HuH-7.5 (cell line): Measurements from ENCODE around the gene MSI2.

Source experiments
- DNase-seq: peaks from one replicate; pipeline ENCODE4 v3.0.0; 2011; ENCODE audit warnings: low spot score

The MSI2 gene

DNA sequence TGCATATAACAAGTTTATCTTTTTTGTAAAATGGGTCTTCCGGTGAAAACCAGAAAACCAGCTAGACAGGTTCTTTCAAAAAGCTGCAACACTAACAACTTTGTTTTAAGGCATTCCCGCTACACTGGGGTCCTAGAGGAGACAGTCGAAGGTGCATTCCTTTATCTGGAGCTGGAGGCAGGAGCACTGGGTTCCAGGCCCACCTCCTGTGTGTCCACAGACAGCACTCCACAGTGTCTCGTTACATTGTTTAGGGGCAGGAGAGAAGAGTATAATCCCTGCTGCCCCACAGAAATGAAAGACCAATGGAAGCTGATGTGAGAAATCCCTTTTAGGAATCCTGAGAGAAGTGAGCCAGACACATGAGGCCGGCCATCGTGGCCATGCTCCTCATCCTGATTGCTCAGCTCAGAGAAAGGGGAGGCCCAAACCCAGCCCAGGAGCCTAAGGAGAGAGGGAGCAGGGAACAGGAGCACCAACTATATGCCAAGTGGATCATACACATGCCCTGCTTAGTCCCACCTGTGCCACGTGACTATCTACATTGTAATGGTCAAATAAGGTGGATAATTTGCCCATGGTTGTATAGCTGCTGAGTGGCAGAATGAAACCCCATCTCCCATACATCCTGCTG lies 429.3 kb downstream of the MSI2 start:
- no peak for DNase-seq

DNA sequence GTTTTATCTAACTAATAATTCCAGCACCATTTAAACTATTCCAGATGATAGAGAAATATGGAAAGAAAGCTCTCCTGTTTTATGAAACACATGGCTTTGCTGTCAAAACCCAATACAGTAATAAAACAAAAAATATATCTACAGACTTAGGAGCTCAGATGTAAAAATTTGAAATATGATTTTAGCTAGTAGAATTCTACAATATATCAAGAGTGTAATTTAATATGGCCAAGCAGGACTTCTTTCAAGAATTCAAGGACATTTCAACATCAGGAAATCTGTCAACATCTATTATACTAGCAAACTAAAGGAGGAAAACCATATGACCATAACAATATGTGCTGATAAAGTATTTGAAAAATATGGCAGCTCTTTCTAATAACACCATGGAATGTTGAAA lies 431.3 kb downstream of the MSI2 start:
- no peak for DNase-seq

DNA sequence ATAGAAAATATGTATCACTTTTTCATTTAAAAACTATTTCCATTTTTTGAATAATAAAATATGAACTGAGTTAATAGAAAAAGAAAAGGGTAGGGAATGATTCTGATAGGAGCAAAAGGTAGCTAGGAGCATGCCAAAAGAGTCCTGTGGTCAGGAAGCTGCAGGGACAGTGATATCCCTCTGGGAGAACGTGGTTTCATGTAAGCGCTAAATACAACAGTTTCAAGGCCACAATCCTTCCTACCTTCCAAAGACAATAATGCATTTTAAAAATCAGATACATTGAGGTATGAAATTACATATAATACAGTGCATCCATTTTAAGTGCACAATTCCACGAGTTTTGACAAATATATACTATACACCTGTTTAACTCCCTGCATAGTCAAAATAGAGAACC lies 432.9 kb downstream of the MSI2 start:
- no peak for DNase-seq

GRCh38 chr17:57691939-57692338 lies 435.6 kb downstream of the MSI2 start:
- DNase-seq: no peak

DNA sequence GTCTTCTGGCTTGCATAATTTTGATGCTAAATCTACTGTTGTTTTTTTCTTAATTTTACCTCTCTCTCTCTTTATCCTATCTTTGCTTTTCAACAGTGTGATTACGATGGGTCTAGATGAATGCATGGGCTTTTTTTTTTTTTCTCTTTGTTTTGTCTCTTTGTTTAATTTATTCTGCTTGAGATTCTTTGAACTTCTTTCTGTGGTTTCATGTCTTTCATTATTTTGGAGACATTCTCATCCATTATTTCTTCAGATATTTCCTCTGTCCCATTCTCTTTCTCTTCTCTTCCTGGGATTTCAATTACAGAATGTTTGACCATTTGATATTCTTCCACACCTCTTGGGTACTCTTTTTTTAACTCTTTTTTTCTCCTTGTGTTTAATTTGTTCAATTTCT lies 436.4 kb downstream of the MSI2 start:
- DNase-seq: no peak

- DNase-seq: no peak
These were observed 437.7 kb downstream of the MSI2 start for GRCh38 chr17:57694051-57694450.

- DNase-seq: no peak
These were observed 439.7 kb downstream of the MSI2 start for GRCh38 chr17:57696050-57696449.

DNA sequence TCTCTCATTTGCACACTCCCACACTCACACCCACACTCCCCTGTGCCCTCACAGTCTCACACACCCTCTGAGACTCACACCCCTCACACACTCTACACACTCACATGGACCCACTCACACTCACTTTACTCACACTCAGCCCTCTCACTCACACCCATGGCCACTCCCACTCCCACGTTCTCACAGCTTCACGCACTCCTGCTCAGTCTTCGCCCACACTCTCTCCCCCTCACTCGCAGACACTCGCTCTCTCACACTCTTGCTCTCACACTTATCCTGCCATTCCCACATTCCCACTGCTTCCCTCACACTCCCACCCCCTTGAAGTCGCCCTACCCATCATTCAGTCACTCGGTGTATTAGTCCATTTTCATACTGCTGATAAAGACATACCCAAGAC lies 440.9 kb downstream of the MSI2 start:
- no peak for DNase-seq

GRCh38 chr17:57697891-57698711 lies 441.8 kb downstream of the MSI2 start:
- DNase-seq: no peak

DNA sequence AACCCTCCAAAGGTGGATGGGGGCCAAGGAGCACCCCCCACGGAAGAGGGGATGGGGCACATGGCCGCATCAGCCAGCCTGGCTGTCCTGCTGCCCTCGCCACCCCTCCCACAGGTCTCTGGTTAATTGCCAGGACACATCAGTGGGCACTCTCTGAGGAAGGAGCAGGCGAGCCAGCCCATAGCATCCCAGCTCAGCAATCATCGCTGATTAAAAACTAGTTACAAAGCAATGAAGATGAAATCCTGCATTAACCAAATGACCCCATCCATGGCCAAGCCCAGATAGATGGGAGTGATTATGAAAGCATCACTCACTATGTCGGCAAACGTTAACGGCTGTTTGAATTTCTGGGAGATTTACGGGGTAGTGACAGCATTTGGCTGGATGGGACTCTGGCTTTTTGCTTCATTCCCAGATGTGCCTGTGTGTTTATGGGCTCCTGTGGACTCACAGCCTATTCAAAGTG lies 443.5 kb downstream of the MSI2 start:
- DNase-seq: no peak

- no peak for DNase-seq
These were observed 444.8 kb downstream of the MSI2 start for GRCh38 chr17:57701124-57701523.

DNA sequence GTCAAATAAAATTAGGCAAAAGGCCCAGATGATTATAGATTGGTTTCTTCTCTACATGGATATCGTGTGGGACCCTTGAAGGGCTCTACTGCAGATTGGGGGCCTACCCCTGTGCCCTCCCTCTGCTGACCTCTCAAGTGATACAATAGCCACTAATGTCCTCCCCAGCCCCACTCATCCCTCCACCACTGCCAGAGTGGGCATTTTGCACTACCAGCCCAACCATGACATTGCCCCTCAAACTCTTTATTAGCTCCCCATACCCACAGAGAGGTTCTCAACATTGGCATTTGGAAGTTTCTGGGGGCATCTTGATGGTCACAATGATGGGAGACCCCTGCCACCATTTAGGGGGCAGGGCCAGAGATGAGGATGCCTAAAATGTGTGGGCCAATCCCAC lies 446.9 kb downstream of the MSI2 start:
- DNase-seq: no peak

GRCh38 chr17:57704448-57704847 lies 448.1 kb downstream of the MSI2 start:
- DNase-seq: no peak

DNA sequence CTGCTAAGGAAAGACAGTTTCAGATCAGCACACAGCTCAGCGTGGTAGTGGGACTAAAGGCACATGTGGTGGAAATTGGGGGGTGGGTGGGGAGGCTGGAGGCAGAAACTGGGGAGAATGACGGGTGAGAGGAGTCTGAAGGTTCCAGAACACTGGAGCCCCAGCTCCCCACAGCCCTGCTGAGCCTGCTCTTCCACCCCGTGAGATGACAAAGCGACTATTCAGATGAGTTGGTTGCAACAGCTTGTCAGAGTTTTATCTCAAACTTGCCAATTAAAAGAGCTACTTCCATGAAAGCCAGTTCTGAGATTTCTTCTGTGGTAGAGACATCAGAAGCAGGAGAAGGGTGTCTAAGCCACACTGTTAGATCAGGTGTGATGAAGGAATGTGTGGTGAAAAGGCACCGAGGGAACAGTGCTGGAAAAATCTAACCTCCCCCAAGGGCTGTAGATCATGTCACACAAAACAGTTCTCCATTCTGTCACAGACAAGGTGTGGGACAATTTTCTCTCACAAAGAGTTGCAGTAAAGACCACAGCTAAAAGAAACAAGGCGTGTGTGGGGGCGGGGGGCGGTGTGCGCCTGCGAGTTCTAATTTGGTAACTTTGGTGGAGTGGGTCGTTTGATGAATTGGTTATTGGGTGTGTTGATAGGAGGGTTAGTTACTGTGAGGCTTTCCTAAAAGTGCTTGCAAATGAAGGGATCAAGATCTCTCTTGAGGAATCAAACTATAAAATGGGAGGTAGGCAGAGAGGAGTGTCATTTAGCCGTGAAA lies 449.8 kb downstream of the MSI2 start:
- no peak for DNase-seq

GRCh38 chr17:57706761-57707160 lies 450.4 kb downstream of the MSI2 start:
- no peak for DNase-seq

DNA sequence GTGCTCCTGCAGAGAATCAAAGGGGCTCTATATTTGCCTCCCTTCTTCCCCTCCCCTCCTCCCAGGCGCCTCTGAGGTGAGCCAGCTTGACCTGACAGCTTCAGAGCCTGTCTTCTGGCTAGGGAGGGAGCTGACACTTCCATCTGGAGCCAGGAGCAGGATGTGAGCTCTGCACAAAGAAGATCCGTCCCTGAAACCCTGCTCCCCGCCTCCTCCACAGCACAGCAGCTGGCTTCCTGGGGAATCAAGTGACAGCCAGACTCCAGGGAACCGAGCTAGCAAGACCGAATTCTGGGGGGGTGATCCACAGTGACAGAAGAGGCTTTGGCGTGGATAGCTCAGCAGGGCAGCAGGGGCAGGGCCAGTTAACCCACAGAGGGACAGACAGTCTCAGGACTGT lies 451.6 kb downstream of the MSI2 start:
- no peak for DNase-seq

- DNase-seq: no peak
These were observed 452.1 kb downstream of the MSI2 start for GRCh38 chr17:57708410-57708809.

- no peak for DNase-seq
These were observed 456.8 kb downstream of the MSI2 start for GRCh38 chr17:57713140-57713539.

DNA sequence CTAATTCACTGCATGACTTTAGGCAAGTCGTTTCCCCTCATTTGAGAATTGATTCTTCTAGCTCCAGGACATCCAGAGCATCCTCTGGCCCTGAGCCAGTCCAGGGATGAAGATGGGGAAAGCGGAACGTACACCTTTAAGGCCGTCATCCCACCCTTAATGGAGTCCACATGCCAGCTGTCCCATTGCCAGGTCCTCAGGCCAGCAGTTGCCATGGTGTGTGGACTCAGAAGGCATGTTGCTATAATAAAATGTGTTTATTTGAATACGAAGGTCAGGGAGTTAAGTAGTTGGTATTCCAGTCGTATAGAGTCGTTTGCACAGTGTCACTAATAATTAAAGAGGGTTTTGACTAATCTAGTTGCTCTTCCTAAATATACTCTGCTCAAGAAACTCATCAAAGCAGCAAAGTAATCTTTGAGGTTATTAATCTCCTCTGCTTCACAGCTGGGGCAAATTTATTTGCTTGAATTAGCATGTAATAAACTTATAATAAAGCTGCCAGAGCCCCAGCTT lies 458.4 kb downstream of the MSI2 start:
- DNase-seq: no peak

GRCh38 chr17:57715981-57716380 lies 459.7 kb downstream of the MSI2 start:
- DNase-seq: no peak

DNA sequence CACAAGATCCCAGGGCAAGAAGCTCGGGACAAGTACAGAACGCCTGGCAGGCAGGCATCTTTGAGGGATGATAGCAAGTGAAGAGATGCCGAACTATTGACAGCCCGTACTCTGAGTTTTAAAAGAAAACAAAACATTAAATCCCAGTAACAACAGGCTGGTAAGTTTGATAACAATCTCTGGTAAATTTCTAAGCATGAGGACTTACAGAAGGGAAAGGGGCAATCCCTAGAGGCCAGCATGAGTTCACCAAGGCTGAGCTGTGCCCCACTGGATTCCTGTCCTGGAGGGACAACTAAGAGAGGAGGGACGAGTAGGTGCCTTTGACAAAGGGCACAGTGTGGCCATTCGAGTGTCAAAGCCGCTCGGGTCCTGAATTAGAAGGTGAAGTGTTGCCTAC lies 462.6 kb downstream of the MSI2 start:
- no peak for DNase-seq

DNA sequence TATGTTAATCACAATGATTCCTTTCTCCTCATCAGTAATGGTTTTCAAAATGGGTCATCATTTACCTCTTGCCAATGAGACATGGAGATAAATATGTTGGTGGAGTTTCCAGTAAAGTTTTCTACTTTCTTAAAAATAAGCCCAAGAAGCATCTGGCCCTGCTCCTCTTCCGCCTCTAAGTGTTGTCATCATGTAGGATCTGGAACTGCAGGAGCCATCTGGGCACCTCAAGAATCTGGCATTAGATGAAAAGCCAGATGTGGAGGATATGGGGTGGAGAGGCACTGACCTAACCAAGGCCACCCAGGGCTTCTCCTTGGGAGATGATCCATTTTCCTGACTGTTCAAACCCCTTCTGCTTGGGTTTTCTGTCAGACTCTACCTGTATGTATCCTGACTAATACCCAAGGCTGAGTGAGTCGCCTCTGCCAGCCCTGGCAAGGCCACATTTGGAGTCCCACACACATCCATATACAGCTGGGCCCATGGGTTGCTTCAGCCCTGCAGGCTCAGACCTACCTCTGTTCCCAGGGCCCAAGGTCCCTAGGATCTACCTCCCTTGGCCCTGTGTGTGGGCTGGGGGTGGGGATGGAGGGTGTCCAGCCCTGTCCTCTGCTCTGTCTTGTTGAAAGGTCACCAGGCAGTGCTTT lies 464.2 kb downstream of the MSI2 start:
- DNase-seq: no peak
